ENCODE results near the gene ZNF280B. TPM values are rescaled to one million over a fixed set of nuclear protein-coding genes. Genes with fewer than 3 reads are reported as not detected.
A peak's percentile ranks its signal among the peaks of the same experiment; 100 is the strongest.

The ZNF280B gene
- total RNA-seq, 4 donors from 2014 or later, result 0.47 to 0.80 (median 0.70) TPM; not detected in 1

DNA sequence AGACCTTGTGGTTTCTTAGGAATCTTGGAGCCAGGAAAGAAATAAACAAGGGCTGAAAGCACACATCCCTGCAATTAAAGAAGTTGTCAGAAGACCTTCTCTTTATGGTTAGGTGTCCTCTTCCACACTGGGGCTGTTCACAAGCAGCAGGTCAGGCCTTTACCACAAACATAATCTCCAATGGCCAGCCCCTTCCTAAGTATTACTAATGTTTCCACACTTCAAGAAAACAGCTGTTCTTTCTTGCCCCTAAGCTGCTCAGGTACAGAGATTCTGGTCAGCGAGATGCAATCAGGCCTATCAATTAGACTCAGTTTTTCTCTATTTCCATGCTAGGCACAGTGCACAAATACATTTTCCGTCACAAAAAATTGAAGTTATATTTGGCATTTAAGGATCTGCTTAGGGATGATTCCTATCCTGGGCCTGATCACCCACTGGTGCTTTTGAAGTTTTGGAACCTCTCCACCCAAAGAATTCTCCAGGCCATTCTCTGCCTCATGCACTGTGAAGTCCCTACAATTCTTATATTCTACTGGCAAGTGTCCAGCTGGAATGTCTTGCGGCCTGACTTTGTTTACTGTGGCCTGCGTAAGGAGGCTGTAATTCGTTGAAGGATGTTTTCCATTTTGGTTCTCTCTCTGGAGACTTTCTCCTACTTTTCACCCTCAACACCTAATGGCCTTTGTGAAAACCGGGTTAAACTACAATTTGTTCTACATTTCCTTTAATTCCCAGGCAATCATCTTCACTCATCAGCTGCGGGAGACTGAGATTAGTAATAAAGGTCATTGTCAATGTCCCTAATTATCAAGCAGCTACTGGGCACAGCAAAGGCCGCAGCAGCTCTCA lies 45.4 kb upstream of the ZNF280B start:
- no peak for DNase-seq
- no peaks in the 10 kb centered on the region for H3K4me1 ChIP-seq

DNA sequence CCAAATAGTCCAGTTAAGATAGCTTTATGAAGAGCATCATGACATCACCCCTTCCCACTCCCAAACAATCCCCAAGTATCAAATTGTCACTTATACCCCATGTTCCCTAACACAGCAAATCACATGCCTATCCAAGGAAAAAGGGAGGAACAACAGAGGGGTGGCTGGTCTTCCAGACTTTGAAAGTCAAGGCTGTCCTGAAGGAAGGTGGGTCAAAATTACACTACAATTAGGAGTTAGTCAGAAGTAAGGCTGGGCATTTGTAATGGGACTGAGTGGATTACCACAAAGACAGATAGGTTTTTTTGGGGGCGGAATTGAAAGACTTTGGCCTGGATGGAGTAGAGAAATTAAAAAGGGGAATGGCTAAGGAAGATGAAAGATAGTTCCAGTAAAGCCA lies 44.6 kb upstream of the ZNF280B start:
- Histone ChIP-seq H3K27me3 (no peaks in the 10 kb centered on the region), H3K36me3 (no peaks in the 10 kb centered on the region)
- DNase-seq, result no peak

More for the DNA sequence above, 45.4 kb upstream of the ZNF280B start:
- H3K9me3 ChIP-seq, result no peaks in the 10 kb centered on the region
- TF ChIP-seq POLR2A (IDR thresholded peaks at IDR 0.05), result no peak
- TF ChIP-seq, protein P1, sequence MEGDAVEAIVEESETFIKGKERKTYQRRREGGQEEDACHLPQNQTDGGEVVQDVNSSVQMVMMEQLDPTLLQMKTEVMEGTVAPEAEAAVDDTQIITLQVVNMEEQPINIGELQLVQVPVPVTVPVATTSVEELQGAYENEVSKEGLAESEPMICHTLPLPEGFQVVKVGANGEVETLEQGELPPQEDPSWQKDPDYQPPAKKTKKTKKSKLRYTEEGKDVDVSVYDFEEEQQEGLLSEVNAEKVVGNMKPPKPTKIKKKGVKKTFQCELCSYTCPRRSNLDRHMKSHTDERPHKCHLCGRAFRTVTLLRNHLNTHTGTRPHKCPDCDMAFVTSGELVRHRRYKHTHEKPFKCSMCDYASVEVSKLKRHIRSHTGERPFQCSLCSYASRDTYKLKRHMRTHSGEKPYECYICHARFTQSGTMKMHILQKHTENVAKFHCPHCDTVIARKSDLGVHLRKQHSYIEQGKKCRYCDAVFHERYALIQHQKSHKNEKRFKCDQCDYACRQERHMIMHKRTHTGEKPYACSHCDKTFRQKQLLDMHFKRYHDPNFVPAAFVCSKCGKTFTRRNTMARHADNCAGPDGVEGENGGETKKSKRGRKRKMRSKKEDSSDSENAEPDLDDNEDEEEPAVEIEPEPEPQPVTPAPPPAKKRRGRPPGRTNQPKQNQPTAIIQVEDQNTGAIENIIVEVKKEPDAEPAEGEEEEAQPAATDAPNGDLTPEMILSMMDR (IDR thresholded peaks at IDR 0.05), result no peak
- no peaks in the 10 kb centered on the region for H3K27me3 ChIP-seq
- no peak overlapping the region for H3K4me3 ChIP-seq
- no peaks in the 10 kb centered on the region for H3K36me3 ChIP-seq
- no peak overlapping the region for H3K27ac ChIP-seq

DNA sequence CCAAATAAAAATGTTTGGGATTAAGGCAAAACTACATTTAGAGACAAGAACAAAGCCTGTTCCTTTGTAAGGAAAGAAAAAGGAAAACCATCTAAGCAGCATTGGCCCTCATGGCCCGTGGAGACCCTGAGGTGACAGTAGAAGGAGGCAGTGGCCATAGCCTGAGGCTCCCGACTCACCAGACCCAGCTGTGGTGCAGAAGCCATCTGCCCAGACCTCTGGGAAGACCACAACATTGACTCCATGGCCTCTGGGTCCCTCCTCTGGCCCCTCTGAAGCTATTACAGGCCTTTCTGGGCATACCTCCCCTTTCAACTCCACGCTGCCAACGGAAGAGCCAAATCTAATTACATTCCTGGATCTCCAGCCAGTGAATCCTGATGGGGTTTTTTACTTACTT lies 44.1 kb upstream of the ZNF280B start:
- H3K4me1 ChIP-seq, result no peaks in the 10 kb centered on the region
- H3K4me3 ChIP-seq, result no peak overlapping the region
- DNase-seq, result no peak
- H3K27ac ChIP-seq, result no peak overlapping the region
- no peaks in the 10 kb centered on the region for H3K27me3 ChIP-seq
- no peaks in the 10 kb centered on the region for H3K36me3 ChIP-seq
- H3K9me3 ChIP-seq, result no peaks in the 10 kb centered on the region
- no peak for TF ChIP-seq POLR2A (IDR thresholded peaks at IDR 0.05)
- TF ChIP-seq, protein P1 (IDR thresholded peaks at IDR 0.05), result peak in 1 of 6 experiments; percentile 9

More for the DNA sequence above, 44.6 kb upstream of the ZNF280B start:
- no peaks in the 10 kb centered on the region for H3K4me1 ChIP-seq
- H3K4me3 ChIP-seq, result no peak overlapping the region
- no peak overlapping the region for H3K27ac ChIP-seq
- TF ChIP-seq, protein P1 (IDR thresholded peaks at IDR 0.05), result no peak
- no peak for TF ChIP-seq POLR2A (IDR thresholded peaks at IDR 0.05)
- no peaks in the 10 kb centered on the region for H3K9me3 ChIP-seq

DNA sequence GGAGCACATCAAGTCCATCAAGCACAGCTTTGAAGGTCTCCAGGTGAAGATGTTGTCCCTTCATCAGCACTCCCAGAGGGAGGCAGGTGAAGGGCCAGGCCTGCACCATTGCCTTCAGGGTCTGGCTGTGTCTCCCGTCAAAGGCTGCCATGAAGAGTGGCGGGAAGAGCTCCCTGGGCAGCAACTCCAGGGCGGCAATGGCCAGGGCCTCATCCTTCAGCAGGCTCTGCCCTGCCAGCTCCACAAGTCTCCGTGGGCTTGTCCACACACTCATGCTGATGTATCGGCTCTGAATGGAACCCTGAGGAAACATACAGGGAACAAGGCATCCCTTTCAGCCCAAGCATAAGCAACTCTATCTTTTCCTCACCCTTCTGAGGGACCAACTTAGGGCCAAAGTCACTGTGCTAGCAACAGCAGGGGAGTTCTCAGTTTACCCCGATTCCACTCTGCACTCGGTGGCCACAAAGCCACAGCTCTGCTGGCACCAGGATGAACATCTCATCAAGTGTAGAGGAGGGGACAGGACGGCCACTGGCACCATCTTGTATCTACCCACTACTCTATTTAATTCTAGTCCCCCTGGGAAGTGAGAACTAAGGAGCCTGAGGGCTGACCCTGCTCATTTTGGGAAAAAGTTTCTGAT lies 42.4 kb upstream of the ZNF280B start:
- Histone ChIP-seq H3K36me3 (no peaks in the 10 kb centered on the region), H3K27me3 (no peaks in the 10 kb centered on the region), H3K9me3 (no peaks in the 10 kb centered on the region), H3K4me3 (no peak overlapping the region), H3K27ac (no peak overlapping the region), H3K4me1 (no peaks in the 10 kb centered on the region)
- no peak for TF ChIP-seq POLR2A (IDR thresholded peaks at IDR 0.05)
- TF ChIP-seq, protein P1 (IDR thresholded peaks at IDR 0.05), result no peak
- DNase-seq, result no peak

DNA sequence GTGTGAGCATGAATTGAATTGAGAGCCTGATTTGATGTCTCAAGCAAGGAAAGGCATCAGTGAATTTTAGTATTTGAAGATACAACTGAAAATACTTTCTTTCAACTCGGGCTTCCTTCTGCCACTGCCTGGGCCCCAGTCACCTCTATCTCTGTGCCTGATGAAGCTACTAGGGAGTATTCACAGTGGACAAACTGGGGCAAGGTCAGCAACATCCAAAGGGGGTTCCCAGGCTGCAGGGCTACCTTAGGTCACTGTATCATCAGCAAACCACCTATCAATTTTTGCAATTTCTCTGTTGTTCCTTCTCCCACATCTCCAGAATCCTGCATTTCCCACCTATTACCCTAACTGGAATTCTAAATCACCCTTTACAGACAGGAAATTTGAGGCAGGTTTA lies 40.4 kb upstream of the ZNF280B start:
- Histone ChIP-seq H3K4me3 (no peak overlapping the region), H3K36me3 (no peaks in the 10 kb centered on the region), H3K27ac (no peak overlapping the region), H3K27me3 (no peaks in the 10 kb centered on the region), H3K4me1 (no peaks in the 10 kb centered on the region), H3K9me3 (no peaks in the 10 kb centered on the region)
- DNase-seq, result no peak
- no peak for TF ChIP-seq POLR2A (IDR thresholded peaks at IDR 0.05)
- TF ChIP-seq, protein P1 (IDR thresholded peaks at IDR 0.05), result no peak
